T-helper 17 cell (primary cell): ENCODE data around the gene OPTN. TPM values are rescaled to one million over a fixed set of nuclear protein-coding genes. Genes with fewer than 3 reads are reported as not detected.

Experiments used
- ATAC-seq: fragments of 150-1000 bp; cut with Tn5 transposase; 2 replicates; pipeline ENCODE4 v1.10.0; 2021; ENCODE audit warnings: mild to moderate bottlenecking, moderate library complexity
- DNase-seq, 3 donors: peaks; one replicate each; pipeline versions ENCODE4 v3.0.0 to v3.0.0-alpha.2; 2020 to 2021
- H3K9me3 ChIP-seq: one replicate; pipeline ENCODE4 v1.7.0; 2013; ENCODE audit warnings: low read length, mild to moderate bottlenecking; ENCODE audit not compliant: control insufficient read depth, poor library complexity, severe bottlenecking
- H3K27ac Mint-ChIP-seq: one replicate; pipeline ENCODE4 v1.8.0; 2022; ENCODE audit warnings: mild to moderate bottlenecking, moderate library complexity, mixed read lengths
- H3K27me3 Mint-ChIP-seq: one replicate; pipeline ENCODE4 v1.8.0; 2022; ENCODE audit warnings: mixed read lengths
- H3K36me3 Mint-ChIP-seq: one replicate; pipeline ENCODE4 v1.8.0; 2022; ENCODE audit warnings: low read depth, mixed read lengths
- H3K4me1 Mint-ChIP-seq: one replicate; pipeline ENCODE4 v1.8.0; 2022; ENCODE audit warnings: mild to moderate bottlenecking, mixed read lengths
- H3K4me3 Mint-ChIP-seq: one replicate; pipeline ENCODE4 v1.8.0; 2022; ENCODE audit warnings: mild to moderate bottlenecking, moderate library complexity, mixed read lengths
- total RNA-seq, 4 donors: library from RNA in 2 of 4; stranded (reverse) in 2 of 4; gene quantifications; one replicate each; pipeline ENCODE4 v1.2.3 and lab custom pipeline; 2022 to 2026

OPTN gene
- total RNA-seq, 2 donors from 2014 or later, result 158 to 160 TPM

DNA sequence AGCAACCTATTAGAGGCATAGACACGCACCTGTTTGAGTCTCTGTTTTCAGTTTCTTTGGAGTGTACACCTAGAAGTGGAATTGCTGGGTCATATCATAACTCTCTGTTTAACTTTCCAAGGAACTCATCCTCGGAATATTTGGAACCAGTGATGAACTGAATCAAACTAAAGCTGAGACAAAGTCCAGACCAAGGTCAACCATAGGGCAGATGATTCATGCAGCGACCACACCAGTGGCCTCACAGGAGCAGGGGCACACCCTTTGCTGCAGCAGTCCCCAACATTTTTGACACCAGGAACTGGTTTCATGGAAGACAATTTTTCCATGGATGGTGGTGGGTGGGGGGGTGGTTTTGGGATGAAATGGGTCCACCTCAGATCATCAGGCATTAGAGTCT lies 4.9 kb upstream of the OPTN start:
- H3K4me1 Mint-ChIP-seq, result peaks cover 14% of the 10 kb centered on the region
- DNase-seq (no peak), ATAC-seq (no peak)
- H3K36me3 Mint-ChIP-seq, result no peaks in the 10 kb centered on the region
- H3K9me3 ChIP-seq, result no peaks in the 10 kb centered on the region
- no peak overlapping the region for H3K27ac Mint-ChIP-seq
- peaks cover 8% of the 10 kb centered on the region for H3K27me3 Mint-ChIP-seq
- no peak overlapping the region for H3K4me3 Mint-ChIP-seq

DNA sequence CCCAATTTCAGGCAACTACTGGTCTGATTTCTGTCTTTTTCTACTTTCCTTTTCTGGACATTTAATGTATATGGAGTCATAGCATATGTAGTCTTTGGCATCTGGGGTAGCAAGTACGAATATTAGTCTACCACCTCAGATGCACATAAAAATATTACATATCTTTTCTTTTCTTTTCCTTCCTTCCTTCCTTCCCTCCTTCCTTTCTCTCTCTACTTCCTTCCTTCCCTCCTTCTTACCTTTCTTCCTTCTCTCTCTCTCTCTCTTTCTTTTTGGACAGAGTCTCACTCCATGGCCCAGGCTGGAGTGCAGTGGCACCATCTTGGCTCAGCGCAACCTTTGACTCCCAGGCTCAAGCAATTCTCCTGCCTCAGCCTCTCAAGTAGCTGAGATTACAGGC lies 4.0 kb upstream of the OPTN start:
- no peak overlapping the region for H3K4me3 Mint-ChIP-seq
- peaks cover 19% of the 10 kb centered on the region for H3K4me1 Mint-ChIP-seq
- H3K27ac Mint-ChIP-seq, result no peak overlapping the region
- H3K36me3 Mint-ChIP-seq, result peaks cover 2% of the 10 kb centered on the region
- no peaks in the 10 kb centered on the region for H3K9me3 ChIP-seq
- no peak for DNase-seq
- peaks cover under 1% of the 10 kb centered on the region for H3K27me3 Mint-ChIP-seq
- no peak for ATAC-seq

DNA sequence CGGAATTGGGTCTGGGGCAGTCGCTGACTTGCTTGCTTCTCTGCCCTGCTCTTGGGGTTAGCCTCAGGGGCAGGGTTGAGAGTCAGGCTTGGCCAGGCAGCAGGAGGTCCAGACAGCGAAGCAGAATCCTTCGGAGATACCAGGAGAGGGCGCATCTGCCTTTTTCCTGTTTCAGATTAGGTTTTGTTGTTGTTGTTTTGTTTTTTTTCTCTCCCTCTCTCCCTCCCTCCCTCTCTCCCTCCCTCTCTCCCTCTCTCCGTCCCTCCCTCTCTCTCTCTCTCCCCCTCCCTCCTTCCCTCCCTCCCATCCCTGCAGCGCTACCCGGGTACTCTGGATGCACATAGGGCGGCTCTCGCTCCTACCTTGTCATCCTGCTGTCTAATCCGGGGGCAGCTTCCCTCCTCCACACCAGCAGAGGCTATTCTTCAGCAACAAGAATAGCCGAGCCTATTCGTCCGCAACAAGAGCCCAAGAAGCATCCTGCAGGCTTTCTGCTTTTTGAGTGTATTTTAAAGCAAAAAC lies 758 bp upstream of the OPTN start:
- ATAC-seq, result peak; percentile 38
- peak; percentile 14 to 20 (median 18) for DNase-seq
- H3K4me1 Mint-ChIP-seq, result peaks cover 39% of the 10 kb centered on the region
- H3K27ac Mint-ChIP-seq, result peak overlapping the region; percentile 99
- peak overlapping the region; percentile 97 for H3K4me3 Mint-ChIP-seq
- H3K27me3 Mint-ChIP-seq, result no peaks in the 10 kb centered on the region
- H3K9me3 ChIP-seq, result no peaks in the 10 kb centered on the region
- H3K36me3 Mint-ChIP-seq, result peaks cover 2% of the 10 kb centered on the region

DNA sequence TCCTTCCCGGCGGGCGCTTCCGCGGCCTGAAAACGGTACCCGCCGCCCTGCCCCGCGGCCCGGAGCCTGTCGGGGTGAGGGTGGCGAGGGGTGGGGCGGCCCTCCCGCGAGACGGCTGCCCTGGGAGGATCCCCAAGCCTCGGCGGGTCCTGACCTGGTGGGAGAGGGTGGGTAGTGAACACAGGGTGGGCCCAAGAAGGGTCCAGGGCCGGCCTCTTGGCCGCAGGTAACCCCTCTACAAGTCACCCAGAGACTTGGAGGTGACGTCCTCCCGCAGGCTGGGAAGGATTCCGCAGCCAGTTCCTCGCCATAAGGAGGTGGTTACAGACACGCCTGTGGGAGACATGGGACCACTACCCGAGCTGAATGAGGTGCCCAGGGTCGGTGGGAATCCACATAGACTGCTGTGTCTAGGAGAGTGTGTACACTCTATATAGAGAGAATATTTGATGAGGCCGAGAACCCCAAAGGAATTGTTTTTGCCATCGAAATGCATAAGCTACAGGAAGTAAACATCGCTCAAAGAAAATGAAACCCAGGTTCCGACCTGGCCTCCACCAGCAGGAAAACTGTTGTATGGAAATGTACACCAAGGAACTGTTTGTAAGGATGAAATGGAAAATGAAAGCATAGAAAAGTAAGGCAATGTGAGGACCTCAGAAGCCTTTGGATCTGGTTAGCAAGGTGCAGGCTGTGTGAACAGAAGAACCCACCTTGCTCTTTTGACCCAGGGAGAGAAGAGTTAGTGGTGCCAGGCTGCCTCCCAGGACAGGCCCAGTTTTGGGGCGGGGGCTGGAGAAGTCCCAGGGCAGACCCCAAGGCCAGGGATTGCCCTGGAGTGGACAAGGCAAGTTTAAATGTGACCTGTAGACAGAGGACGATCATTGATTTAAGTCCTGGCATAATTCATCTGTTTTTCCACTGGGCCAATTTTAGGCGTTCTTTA lies 659 bp downstream of the OPTN start:
- Mint-ChIP-seq H3K27ac (peak overlapping the region; percentile 99), H3K36me3 (peaks cover 2% of the 10 kb centered on the region), H3K4me3 (peak overlapping the region; percentile 97), H3K27me3 (no peaks in the 10 kb centered on the region), H3K4me1 (peaks cover 48% of the 10 kb centered on the region)
- peak in 2 of 3 donors; percentile 16 to 23 for DNase-seq
- no peaks in the 10 kb centered on the region for H3K9me3 ChIP-seq
- peak; percentile 18 for ATAC-seq

DNA sequence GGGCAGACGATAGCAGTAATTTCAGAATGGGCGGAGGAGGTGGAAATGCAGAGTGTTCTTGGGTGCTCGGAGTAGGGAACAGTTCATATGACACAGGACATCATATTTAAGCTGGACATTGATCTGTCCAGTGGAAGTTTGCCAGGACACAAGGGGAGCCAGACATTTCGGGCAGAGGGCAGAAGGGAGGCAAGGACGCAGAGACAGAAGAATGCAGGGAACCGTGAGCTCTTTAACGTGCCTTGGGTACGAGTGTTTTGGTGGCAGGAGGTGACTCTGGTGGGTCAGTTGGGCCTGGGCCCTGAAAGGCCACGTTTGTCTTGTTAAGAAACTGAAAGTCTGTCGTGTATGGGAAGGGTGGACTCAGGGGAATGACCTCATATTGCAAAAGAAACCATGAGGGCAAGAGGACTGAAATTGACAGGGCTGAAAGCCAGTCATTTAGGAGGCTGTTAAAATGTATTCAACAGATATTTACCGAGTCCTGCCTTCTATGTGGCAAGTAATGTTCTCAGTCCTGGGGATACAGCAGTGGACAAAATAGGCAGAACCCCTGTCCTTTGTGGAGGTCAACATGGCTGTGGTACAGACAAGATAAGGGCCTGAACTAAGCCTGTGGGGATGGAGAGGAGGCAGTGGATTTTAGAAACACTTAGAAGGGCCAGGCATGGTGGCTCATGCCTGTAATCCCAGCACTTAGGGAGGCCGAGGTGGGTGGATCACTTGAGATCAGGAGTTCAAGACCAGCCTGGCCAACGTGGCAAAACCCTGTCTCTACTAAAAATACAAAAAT lies 2.2 kb downstream of the OPTN start:
- H3K36me3 Mint-ChIP-seq, result peaks cover 2% of the 10 kb centered on the region
- peaks cover 54% of the 10 kb centered on the region for H3K4me1 Mint-ChIP-seq
- H3K9me3 ChIP-seq, result no peaks in the 10 kb centered on the region
- ATAC-seq, result no peak
- no peaks in the 10 kb centered on the region for H3K27me3 Mint-ChIP-seq
- peak overlapping the region; percentile 99 for H3K27ac Mint-ChIP-seq
- no peak for DNase-seq
- H3K4me3 Mint-ChIP-seq, result peak overlapping the region; percentile 84

DNA sequence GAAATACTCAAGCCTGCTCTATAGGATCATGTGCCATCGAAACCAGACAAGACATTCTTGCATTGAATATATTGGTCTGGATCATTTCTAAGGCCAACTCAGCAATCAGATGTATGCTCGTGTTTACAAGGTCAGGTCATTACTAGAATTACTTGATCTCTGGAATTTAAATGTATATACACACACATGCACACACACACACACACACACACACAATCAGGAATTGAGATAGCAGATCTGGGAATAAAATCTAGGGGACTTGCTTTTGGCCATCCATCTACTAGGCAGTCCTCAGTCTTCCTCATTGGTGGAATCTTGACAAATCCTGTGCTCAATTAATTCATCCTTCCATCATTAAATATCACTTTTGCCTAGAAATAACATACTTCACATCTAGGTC lies 3.6 kb downstream of the OPTN start:
- H3K4me1 Mint-ChIP-seq, result peaks cover 62% of the 10 kb centered on the region
- H3K36me3 Mint-ChIP-seq, result peaks cover 2% of the 10 kb centered on the region
- no peak for DNase-seq
- no peak overlapping the region for H3K4me3 Mint-ChIP-seq
- no peaks in the 10 kb centered on the region for H3K9me3 ChIP-seq
- no peak for ATAC-seq
- peak overlapping the region; percentile 55 for H3K27ac Mint-ChIP-seq
- no peaks in the 10 kb centered on the region for H3K27me3 Mint-ChIP-seq

DNA sequence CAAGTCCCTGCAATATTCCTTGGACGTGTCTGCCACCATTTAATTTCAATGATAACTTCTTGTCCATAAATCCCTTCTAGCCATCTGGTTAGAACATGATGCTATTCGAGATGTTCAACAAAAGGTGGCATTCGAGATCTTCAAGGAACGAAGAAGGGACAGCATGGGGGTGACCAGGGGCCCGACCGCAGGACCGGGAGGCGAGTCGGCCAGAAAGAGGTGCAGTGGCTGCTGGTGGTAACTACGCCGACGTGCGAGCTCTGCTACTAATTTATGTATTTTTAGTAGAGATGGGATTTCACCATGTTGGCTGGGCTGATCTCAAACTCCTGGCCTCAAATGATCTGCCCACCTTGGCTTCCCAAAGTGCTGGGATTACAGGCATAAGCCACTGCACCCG lies 4.7 kb downstream of the OPTN start:
- Mint-ChIP-seq H3K4me3 (no peak overlapping the region), H3K27me3 (no peaks in the 10 kb centered on the region), H3K27ac (peak overlapping the region; percentile 88), H3K36me3 (peaks cover 2% of the 10 kb centered on the region), H3K4me1 (peaks cover 58% of the 10 kb centered on the region)
- H3K9me3 ChIP-seq, result no peaks in the 10 kb centered on the region
- DNase-seq (no peak), ATAC-seq (no peak)

DNA sequence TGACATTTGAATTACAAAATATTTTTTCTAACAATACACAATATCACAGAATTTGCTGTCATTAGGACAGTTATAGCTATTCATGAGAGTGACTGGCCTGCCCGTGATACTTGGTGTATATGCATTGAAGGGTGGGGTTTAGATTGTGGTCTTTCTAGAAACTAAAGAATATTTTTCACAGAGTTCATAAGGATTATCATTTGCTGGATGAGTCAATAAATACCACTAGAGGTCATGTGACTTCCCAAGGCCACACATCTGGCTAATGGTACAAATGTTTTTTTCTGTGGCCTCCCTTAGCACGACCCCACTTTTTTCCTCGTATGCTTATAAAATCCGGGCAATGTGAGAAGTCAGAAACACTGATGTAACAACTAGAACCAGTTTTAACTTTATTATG lies 5.2 kb downstream of the OPTN start:
- H3K4me1 Mint-ChIP-seq, result peaks cover 60% of the 10 kb centered on the region
- no peaks in the 10 kb centered on the region for H3K9me3 ChIP-seq
- ATAC-seq (no peak), DNase-seq (no peak)
- H3K27ac Mint-ChIP-seq, result peak overlapping the region; percentile 88
- no peaks in the 10 kb centered on the region for H3K27me3 Mint-ChIP-seq
- H3K36me3 Mint-ChIP-seq, result peaks cover 4% of the 10 kb centered on the region
- H3K4me3 Mint-ChIP-seq, result peak overlapping the region; percentile 39

DNA sequence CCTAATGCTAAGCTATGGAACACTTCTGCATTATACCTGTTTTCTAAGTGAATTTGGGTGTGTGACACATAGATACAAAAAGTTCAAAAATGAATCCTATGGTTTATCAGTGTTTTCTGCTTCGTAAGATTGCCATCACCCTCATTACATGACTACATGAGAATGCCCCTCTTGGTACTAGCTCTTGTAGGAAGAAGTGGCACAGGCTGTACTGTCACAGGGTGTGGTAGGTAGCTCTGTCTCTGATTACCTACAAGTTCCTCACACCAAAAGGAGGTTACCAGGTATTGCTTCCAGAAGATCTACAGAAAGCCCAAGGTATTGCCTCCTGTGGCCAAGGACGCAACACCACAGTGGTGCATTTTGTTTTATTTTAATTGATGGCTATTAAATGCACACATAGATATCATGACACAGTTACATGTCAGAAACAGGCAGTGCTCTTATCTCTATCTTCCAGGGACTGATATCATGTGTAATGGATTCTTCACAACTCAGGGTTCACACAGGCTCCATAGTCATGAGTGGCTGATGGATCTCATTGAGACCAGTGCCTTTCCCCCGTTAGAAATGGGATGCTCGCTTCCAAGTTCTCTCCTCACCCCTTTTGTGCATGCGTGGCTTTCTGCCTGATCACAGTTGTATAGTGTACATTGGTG lies 6.6 kb downstream of the OPTN start:
- no peaks in the 10 kb centered on the region for H3K9me3 ChIP-seq
- ATAC-seq (no peak), DNase-seq (no peak)
- no peak overlapping the region for H3K4me3 Mint-ChIP-seq
- H3K4me1 Mint-ChIP-seq, result peaks cover 56% of the 10 kb centered on the region
- H3K27me3 Mint-ChIP-seq, result no peaks in the 10 kb centered on the region
- H3K27ac Mint-ChIP-seq, result peak overlapping the region; percentile 88
- H3K36me3 Mint-ChIP-seq, result peaks cover 5% of the 10 kb centered on the region

DNA sequence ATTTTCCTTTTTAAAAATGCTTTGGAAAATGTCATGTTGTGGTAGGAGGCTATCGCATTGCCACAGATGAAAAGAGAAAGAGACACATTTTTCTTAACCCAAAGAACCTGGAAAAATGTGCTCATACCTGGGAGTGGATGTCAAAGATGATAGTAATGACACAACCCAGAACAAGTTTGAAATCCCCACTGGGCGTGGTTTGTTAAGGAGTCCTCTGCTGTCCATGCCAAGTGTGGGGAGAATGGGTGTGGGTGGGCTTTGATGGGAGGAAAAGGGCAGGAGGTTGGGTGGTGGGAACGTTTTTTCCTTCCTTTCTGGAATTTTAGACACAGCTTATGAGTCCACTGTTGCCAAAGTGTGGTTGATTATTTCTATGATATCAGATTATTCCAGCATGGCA lies 10.9 kb downstream of the OPTN start:
- peaks cover 30% of the 10 kb centered on the region for H3K4me1 Mint-ChIP-seq
- ATAC-seq (no peak), DNase-seq (no peak)
- H3K27ac Mint-ChIP-seq, result peak overlapping the region; percentile 73
- H3K36me3 Mint-ChIP-seq, result peaks cover 5% of the 10 kb centered on the region
- H3K27me3 Mint-ChIP-seq, result no peaks in the 10 kb centered on the region
- H3K4me3 Mint-ChIP-seq, result no peak overlapping the region
- no peaks in the 10 kb centered on the region for H3K9me3 ChIP-seq

DNA sequence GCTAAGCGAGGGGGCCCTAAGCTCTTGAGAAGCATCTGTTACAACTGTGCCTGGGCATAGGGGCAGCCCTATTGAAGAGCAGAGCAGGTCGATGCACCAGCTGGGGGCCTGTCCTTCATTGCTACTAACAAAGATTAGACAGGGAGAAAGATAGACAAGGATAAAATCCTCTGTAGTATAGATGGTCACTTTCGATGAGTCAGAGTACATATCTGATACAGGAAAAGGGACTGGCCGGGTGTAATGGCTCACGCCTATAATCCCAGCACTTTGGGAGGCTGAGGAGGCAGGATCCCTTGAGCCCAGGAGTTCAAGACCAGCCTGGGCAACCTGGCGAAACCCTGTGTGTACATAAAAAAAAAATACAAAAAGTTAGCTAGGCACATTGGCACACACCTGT lies 13.6 kb downstream of the OPTN start:
- no peak overlapping the region for H3K27ac Mint-ChIP-seq
- H3K36me3 Mint-ChIP-seq, result peaks cover 10% of the 10 kb centered on the region
- H3K4me1 Mint-ChIP-seq, result peaks cover 14% of the 10 kb centered on the region

DNA sequence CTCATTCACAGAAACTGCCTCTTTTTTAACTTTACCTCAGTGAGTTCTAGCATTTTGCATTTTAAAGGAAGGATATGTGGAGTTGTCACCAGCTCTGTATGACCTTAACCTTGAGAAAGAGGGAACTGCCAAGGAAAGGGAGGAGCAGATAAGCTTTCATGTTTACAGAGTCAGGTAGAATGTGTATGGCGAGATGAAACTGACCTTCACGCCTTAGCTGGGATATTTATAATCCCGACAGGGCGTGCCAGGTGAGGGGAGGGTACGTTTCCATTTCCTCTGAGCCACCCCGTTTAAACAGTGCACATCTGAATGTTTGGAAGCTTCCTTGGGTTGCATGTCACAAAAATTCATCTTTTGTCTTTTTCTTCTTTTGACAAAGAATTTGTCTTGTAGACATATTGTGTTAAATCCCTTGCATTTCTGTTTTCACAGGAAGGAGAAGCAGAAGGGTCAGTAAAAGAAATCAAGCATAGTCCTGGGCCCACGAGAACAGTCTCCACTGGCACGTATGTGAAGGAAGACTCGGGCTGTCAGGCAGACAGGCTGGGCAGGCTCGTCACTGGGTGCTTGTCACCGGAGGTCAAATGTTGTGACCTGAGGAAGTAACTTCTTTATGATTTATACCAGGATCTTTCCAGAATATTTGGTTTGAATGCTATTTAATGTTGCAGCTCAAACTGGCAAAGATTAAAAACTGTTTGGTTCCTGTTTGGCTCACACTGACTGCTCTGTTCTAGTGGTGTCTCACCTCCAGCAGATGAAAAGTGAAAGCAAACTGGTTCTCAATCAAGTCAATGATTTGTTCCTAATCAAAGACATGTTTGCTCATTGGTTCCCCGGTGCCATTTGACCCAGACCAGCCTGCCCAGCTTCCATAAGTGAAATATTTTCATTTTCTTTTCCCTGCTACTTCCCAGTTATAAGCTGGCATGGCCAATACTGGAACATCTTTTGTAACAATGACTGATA lies 16.2 kb downstream of the OPTN start:
- no peaks in the 10 kb centered on the region for H3K9me3 ChIP-seq
- ATAC-seq, result peak; percentile 81
- peaks cover 15% of the 10 kb centered on the region for H3K4me1 Mint-ChIP-seq
- peaks cover 15% of the 10 kb centered on the region for H3K36me3 Mint-ChIP-seq
- peak overlapping the region; percentile 53 for H3K4me3 Mint-ChIP-seq
- H3K27me3 Mint-ChIP-seq, result no peaks in the 10 kb centered on the region
- DNase-seq, result no peak
- H3K27ac Mint-ChIP-seq, result peak overlapping the region; percentile 73

More for the DNA sequence above, 13.6 kb downstream of the OPTN start:
- DNase-seq (no peak), ATAC-seq (no peak)
- no peaks in the 10 kb centered on the region for H3K27me3 Mint-ChIP-seq
- no peak overlapping the region for H3K4me3 Mint-ChIP-seq
- H3K9me3 ChIP-seq, result no peaks in the 10 kb centered on the region
